ENCODE results near the gene TNFRSF4.

GRCh38 chr1:1173793-1174415 is 40.0 kb downstream of the TNFRSF4 start, which contains the start of gene TTLL10:
- TF ChIP-seq POLR2A (IDR thresholded peaks at IDR 0.05; ENCODE audit: borderline replicate concordance, extremely low read depth, insufficient read depth, insufficient read length) (no peak), CTCF (IDR thresholded peaks at IDR 0.05 in 2 of 3, conservative IDR thresholded peaks at IDR 0.05 in 1 of 3; ENCODE audit: borderline replicate concordance in 1 of 3, insufficient read depth in 1 of 3, low read depth in 2 of 3, low read length in 2 of 3) (no peak), CBX3 (IDR thresholded peaks at IDR 0.05; ENCODE audit: low read depth) (no peak), CEBPB (IDR thresholded peaks at IDR 0.05; ENCODE audit: low read depth) (no peak), FOSL1 (IDR thresholded peaks at IDR 0.05; ENCODE audit: low read depth) (no peak), EZH2 (IDR thresholded peaks at IDR 0.05) (no peak), POLR2AphosphoS5 (IDR thresholded peaks at IDR 0.05; ENCODE audit: low read depth, low read length) (no peak), ATF3 (IDR thresholded peaks at IDR 0.05) (no peak), ZNF274 (IDR thresholded peaks at IDR 0.05; ENCODE audit: low read depth, low read length) (no peak), TCF7L2 (IDR thresholded peaks at IDR 0.05; ENCODE audit: borderline replicate concordance, extremely low read depth, insufficient read depth, insufficient read length) (no peak), SIN3A (IDR thresholded peaks at IDR 0.05; ENCODE audit: low read depth) (no peak), YY1 (IDR thresholded peaks at IDR 0.05; ENCODE audit: extremely low read depth, insufficient replicate concordance, low read depth, low read length) (no peak), RAD21 (IDR thresholded peaks at IDR 0.05; ENCODE audit: low read depth) (no peak)

All from HCT116 (cell line).